ENCODE data around the gene TUBGCP2.

TUBGCP2 gene

GRCh38 chr10:133341983-133342382 lies 33.3 kb upstream of the TUBGCP2 start:
- no peak for DNase-seq (ENCODE audit: low read depth)

- DNase-seq (ENCODE audit: low read depth) = no peak
Observed at GRCh38 chr10:133339708-133340380, 31.2 kb upstream of the TUBGCP2 start.

- DNase-seq (ENCODE audit: low read depth) = no peak
Observed at GRCh38 chr10:133338080-133339071, 29.7 kb upstream of the TUBGCP2 start.

- DNase-seq (ENCODE audit: low read depth) = no peak
Observed at GRCh38 chr10:133337370-133337725, 28.7 kb upstream of the TUBGCP2 start.

GRCh38 chr10:133336577-133337369 lies 28.1 kb upstream of the TUBGCP2 start, which contains the start of gene CALY:
CALY (minus strand) TSS chr10:133336896; CDS start chr10:133328989, 7,907 bp downstream.
- no peak for DNase-seq (ENCODE audit: low read depth)

GRCh38 chr10:133336118-133336576 lies 27.5 kb upstream of the TUBGCP2 start:
- DNase-seq (ENCODE audit: low read depth) = no peak

GRCh38 chr10:133335246-133336117 lies 26.8 kb upstream of the TUBGCP2 start:
- DNase-seq (ENCODE audit: low read depth) = peak; percentile 62

- no peak for DNase-seq (ENCODE audit: low read depth)
Observed at GRCh38 chr10:133334503-133335245, 26.0 kb upstream of the TUBGCP2 start.

GRCh38 chr10:133332936-133333699 lies 24.4 kb upstream of the TUBGCP2 start:
- no peak for DNase-seq (ENCODE audit: low read depth)

- DNase-seq (ENCODE audit: low read depth) = peak; percentile 85
Observed at GRCh38 chr10:133329491-133330202, 21.0 kb upstream of the TUBGCP2 start.

GRCh38 chr10:133328358-133329343 lies 20.0 kb upstream of the TUBGCP2 start:
- DNase-seq (ENCODE audit: low read depth) = no peak

GRCh38 chr10:133327651-133328357 lies 19.1 kb upstream of the TUBGCP2 start:
- peak; percentile 18 for DNase-seq (ENCODE audit: low read depth)

- no peak for DNase-seq (ENCODE audit: low read depth)
Observed at GRCh38 chr10:133326745-133327650, 18.3 kb upstream of the TUBGCP2 start.

GRCh38 chr10:133326223-133326551 lies 17.5 kb upstream of the TUBGCP2 start:
- no peak for DNase-seq (ENCODE audit: low read depth)

- peak; percentile 31 for DNase-seq (ENCODE audit: low read depth)
Observed at GRCh38 chr10:133325440-133326222, 17.0 kb upstream of the TUBGCP2 start.

Data from EH (cell line).